Activated CD4-positive, alpha-beta T cell treated with anti-CD3 and anti-CD28 coated beads, Interleukin-2, Interleukin-4, amounts not matched to agents 100 ng/mL and 50 ng/mL, durations not matched to agents 16 hours and 8 hours (primary cell): ENCODE data around the gene PPP4R3A.
"Not testable (repeated sequence)": the region's sequence is repeated elsewhere in the genome, so short reads cannot be mapped to it uniquely, and the experiment has no call there.

Source experiments
- DNase-seq: peaks from one replicate; pipeline ENCODE4 v3.0.0-alpha.2; 2020; ENCODE audit warnings: low spot score

The PPP4R3A gene

GRCh38 chr14:91438845-91439244 lies 71.3 kb downstream of the PPP4R3A start:
- no peak for DNase-seq

GRCh38 chr14:91436266-91436665 lies 73.8 kb downstream of the PPP4R3A start:
- DNase-seq, result not testable (repeated sequence)

- DNase-seq, result no peak
Observed at GRCh38 chr14:91429385-91429784, 80.7 kb downstream of the PPP4R3A start.

- DNase-seq, result not testable (repeated sequence)
Observed at GRCh38 chr14:91428931-91429330, 81.2 kb downstream of the PPP4R3A start.

- DNase-seq, result not testable (repeated sequence)
Observed at GRCh38 chr14:91425531-91425944, 84.6 kb downstream of the PPP4R3A start.

- DNase-seq, result no peak
Observed at GRCh38 chr14:91424813-91425530, 85.1 kb downstream of the PPP4R3A start.

- no peak for DNase-seq
Observed at GRCh38 chr14:91420686-91421085, 89.4 kb downstream of the PPP4R3A start.

- DNase-seq, result no peak
Observed at GRCh38 chr14:91419451-91419850, 90.7 kb downstream of the PPP4R3A start.

- DNase-seq, result peak; percentile 69
Observed at GRCh38 chr14:91419044-91419397, 91.1 kb downstream of the PPP4R3A start.

- peak; percentile 87 for DNase-seq
Observed at GRCh38 chr14:91418387-91419043, 91.6 kb downstream of the PPP4R3A start.

GRCh38 chr14:91417983-91418386 lies 92.1 kb downstream of the PPP4R3A start:
- DNase-seq, result no peak

- no peak for DNase-seq
Observed at GRCh38 chr14:91417120-91417982, 92.8 kb downstream of the PPP4R3A start, which contains the start of gene CCDC88C. Gene CCDC88C (minus strand): TSS chr14:91417820. CDS start chr14:91417690, 130 bp downstream.

- no peak for DNase-seq
Observed at GRCh38 chr14:91416744-91417119, 93.4 kb downstream of the PPP4R3A start.

GRCh38 chr14:91415794-91416743 lies 94.0 kb downstream of the PPP4R3A start:
- DNase-seq, result peak; percentile 85

GRCh38 chr14:91414475-91414833 lies 95.7 kb downstream of the PPP4R3A start:
- DNase-seq, result no peak

GRCh38 chr14:91413547-91414474 lies 96.3 kb downstream of the PPP4R3A start:
- DNase-seq, result no peak

- no peak for DNase-seq
Observed at GRCh38 chr14:91412939-91413338, 97.2 kb downstream of the PPP4R3A start.

- DNase-seq, result no peak
Observed at GRCh38 chr14:91410771-91411536, 99.2 kb downstream of the PPP4R3A start.

GRCh38 chr14:91409928-91410718 lies 100.0 kb downstream of the PPP4R3A start:
- peak; percentile 71 for DNase-seq
